HG03139 (cell line): ENCODE measurements around the gene EFCAB9.
"Not testable (repeated sequence)": the region's sequence is repeated elsewhere in the genome, so short reads cannot be mapped to it uniquely, and the experiment has no call there.

Source experiments
- ATAC-seq: cut with Tn5 transposase; IDR thresholded peaks from one replicate; pipeline ENCODE4 v1.9.1; 2021; ENCODE audit not compliant: unreplicated experiment

The EFCAB9 gene

GRCh38 chr5:172193872-172194271 lies at the start of gene EFCAB9:
EFCAB9 (plus strand) TSS chr5:172194172; CDS start chr5:172194173, 1 bp downstream.
- no peak for ATAC-seq

- no peak for ATAC-seq
Measured at GRCh38 chr5:172144291-172144815, 49.6 kb upstream of the EFCAB9 start.

GRCh38 chr5:172144931-172145869 lies 48.8 kb upstream of the EFCAB9 start:
- no peak for ATAC-seq

DNA sequence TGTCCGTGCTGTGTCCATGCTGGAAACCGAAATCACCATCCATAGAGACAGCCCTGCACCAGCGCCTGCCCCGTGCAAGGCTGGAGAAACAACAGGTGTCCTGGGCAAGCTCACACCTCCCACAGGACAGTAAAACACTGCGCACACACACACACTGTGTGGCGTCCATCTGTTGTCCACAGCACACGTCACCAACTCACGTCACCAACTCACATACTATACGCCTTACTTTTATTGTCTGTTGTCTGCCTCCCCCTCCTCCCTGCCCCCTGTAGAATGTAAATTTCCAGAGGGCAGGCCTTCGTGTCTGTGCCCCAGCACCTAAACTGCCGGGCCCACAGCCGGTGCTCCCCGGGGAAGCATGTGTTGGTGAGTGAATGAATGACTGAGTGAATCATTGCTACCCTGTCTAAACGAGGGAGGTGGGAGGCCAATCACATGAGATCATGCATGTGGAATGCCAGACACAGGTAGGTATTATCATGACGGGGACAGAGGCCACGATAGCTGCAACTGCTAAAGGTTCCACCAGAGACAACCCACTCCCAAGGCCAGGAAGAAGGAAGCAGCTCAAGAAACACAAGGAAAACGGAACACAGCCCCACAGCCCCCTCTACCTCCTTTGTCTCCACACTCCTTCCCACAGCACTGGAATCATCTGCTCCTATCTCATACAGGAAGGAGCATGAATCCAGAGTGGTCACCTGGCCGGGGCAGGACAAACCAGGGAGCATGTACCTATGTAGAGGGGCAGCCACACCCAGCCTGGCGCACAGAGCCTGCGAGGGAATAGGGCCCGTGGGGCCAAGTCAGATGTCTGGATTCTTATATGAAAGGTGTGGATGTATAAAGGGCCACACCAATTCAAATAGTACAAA lies 47.9 kb upstream of the EFCAB9 start:
- no peak for ATAC-seq

DNA sequence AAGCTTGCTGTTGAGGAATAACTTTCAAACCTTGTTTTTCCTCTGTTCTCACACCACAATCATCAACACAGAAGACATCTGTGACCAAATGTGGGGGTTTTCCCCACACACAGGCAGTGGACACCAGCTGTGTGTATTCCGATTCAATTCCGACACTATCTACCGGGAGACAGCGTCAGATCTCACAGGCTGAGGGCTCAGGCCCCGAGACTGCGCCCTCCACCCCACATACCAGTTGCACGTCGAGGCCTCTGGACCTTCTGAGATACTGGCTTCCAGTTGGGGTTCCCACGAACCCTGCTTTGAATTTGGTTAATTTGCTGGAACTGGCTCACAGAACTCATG lies 47.3 kb upstream of the EFCAB9 start:
- no peak for ATAC-seq

GRCh38 chr5:172147857-172148256 lies 46.1 kb upstream of the EFCAB9 start:
- no peak for ATAC-seq

GRCh38 chr5:172148381-172148780 lies 45.6 kb upstream of the EFCAB9 start:
- ATAC-seq, result no peak

- no peak for ATAC-seq
Measured at GRCh38 chr5:172149073-172149472, 44.9 kb upstream of the EFCAB9 start.

DNA sequence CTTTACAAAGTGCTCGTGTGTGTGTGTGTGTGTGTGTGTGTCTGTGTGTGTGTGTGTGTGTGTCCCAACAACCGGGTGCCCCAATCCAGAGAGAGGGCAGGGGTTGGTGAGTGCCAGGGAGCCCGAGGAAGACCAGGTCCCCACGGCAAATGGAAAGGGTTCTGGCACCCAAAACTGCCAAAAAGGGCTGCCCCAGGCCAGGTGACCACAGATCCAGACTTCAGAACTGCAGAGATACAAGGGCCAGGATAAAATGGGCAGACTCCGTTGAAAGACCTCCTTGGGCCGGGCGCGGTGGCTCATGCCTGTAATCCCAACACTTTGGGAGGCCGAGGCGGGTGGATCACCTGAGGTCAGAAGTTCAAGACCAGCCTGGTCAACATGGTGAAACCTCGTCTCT lies 44.5 kb upstream of the EFCAB9 start:
- not testable (repeated sequence) for ATAC-seq

- ATAC-seq, result peak; percentile 51
Measured at GRCh38 chr5:172150514-172151425, 43.2 kb upstream of the EFCAB9 start.

- no peak for ATAC-seq
Measured at GRCh38 chr5:172151661-172152210, 42.2 kb upstream of the EFCAB9 start.

- ATAC-seq, result no peak
Measured at GRCh38 chr5:172153695-172154094, 40.3 kb upstream of the EFCAB9 start.

DNA sequence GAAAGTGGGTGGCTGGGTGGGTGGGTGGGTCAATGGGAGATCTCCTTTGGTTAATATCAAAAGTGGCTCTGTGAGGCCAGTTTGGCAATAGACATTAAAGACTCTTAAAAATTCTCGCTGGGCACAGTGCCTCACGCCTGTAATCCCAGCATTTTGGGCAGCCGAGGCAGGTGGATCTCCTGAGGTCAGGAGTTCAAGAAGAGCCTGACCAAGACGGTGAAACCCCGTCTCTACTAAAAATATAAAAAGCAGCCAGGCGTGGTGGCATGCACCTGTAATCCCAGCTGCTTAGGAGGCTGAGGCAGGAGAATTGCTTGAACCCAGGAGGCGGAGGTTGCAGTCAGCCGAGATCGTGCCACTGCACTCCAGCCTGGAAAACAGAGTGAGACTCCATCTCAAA lies 38.9 kb upstream of the EFCAB9 start:
- ATAC-seq, result not testable (repeated sequence)

- ATAC-seq, result no peak
Measured at GRCh38 chr5:172156541-172156994, 37.4 kb upstream of the EFCAB9 start.

GRCh38 chr5:172159016-172159415 lies 35.0 kb upstream of the EFCAB9 start:
- ATAC-seq, result no peak

DNA sequence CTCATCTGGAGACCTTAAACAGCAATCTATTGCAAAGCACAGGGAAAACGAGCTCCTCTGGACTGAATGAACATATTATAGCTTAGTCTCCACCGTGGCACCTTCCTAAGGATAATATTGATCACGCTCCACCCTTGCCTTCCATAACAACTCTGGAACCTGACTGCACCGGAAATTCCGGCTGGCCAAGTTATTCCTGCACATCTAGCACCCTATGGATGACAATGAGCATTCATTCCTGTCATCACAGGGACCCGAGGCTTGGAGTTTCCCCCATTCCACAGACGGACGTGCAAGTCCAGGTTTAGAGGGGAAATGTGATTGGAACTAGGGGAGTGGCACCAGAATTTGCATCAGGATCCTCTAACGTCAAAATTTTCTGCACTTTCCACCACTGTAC lies 33.5 kb upstream of the EFCAB9 start:
- no peak for ATAC-seq

DNA sequence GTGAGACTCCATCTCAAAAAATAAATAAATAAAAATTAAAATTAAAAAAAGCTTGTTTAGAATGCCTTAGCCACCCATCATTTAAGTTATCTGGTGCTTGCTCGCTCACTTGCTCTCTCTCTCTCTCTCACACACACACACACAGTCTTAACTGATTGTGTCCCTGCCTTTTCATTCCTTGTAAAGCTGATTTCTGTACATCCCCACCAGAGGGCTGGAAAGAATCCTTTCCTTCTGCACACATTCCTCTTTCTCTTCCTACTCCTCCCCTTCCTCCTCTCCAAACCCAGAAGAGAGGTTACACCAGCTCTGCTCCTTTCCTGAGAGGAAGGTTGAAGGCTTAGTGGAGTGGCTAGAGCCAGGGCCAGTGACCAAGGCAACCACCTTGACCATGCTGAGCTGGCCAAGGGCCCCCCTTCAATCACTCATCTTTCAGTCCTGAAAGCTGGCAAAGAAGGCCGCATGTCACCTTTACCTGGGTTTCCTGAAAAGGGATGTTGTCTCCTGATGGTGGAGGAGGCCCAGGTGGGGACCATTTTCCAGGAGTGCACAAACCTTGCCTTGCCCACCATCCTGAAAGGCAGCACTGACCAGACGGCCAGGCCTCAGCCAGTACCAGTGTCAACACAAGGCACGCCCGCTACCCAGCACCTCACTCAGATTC lies 31.5 kb upstream of the EFCAB9 start:
- ATAC-seq, result no peak

DNA sequence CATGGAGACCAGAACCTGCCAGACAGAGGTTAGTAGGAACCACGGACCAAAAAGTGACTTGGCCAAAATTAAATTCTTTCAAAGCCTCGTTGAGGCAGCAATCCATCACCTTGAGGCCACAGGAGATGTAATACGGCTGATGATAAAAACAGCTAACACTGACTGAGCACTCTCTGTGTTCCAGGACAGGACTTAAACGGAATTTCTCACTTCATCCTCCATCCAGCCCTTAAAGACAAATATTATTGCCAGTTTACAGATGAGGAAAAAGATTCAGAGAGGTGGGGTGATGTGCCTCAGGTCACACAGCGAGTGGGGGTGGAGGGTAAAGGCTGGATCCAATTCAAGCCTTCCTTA lies 31.0 kb upstream of the EFCAB9 start:
- no peak for ATAC-seq

DNA sequence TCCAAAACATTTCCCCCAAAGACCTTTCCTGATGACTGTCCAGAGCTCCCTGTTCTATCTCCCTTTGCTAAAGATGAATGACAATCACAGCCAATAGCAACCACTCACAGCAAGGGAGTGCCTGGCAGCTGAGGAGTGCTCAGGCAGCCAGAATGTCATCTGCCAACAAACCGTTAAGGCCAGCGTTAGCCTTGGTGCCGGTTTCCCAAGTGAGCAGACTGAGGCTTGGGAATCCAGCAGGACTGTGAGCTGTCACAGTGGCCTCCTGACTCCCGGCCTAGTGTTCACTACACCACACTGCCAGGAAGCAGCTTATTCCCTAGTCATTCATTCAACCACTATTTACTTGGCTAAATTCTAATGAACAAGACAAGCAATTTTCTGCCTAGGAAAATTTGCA lies 30.6 kb upstream of the EFCAB9 start:
- ATAC-seq, result no peak

DNA sequence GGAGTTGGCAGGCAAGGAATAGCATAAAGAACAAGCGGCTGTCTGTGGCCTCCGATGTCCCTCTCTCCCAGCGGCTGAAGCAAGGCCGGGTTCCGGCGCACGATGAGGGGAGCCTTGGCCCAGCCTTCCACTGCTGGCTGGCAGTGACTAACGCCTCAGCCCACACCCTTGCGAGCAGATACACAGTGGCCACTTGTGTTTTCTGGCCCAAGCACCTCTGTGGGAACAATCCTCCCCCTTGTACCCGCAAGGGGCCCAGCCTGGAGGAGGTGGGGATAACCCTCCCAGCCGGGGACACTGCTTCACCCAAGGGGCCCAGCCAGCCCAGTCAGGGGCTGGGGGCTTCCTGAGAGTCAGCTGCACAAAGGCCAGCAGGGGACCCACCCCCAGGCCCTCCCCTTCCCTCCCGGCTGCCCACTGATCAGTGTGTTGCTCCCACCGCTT lies 29.2 kb upstream of the EFCAB9 start:
- ATAC-seq, result no peak
